AG04450 (cell line): ENCODE data around the gene STAT4. TPM values are rescaled to one million over a fixed set of nuclear protein-coding genes. Genes with fewer than 3 reads are reported as not detected.

Experiments used
- CTCF ChIA-PET: fragments of 300-600, 350-600 bp; formaldehyde crosslinking; extraction: SDS; loops from one replicate; lab custom pipeline; 2022; ENCODE audit warnings: antibody characterized with exemption, inconsistent platforms; lab: Charles Lee
- POLR2A ChIA-PET: fragments of 350-600 bp; formaldehyde crosslinking; extraction: SDS; loops from one replicate; lab custom pipeline; 2021; ENCODE audit warnings: antibody characterized with exemption, inconsistent platforms; lab: Yijun Ruan, JAX
- DNase-seq: peaks from one replicate; pipeline ENCODE4 v3.0.0-alpha.2; 2011; ENCODE audit warnings: low read depth, low spot score
- H3K27ac ChIP-seq: one replicate; pipeline ENCODE4 v1.5.1; 2012; ENCODE audit warnings: low read depth, low read length, control low read depth
- H3K27me3 ChIP-seq: one replicate; pipeline ENCODE4 v1.6.0; 2012; ENCODE audit warnings: low read length; ENCODE audit not compliant: control insufficient read depth, insufficient read depth
- H3K4me3 ChIP-seq: 2 replicates; pipeline ENCODE4 v1.5.1; 2011; ENCODE audit warnings: mild to moderate bottlenecking, low read depth, low read length, control low read depth
- H3K9me3 ChIP-seq: 2 replicates; pipeline ENCODE4 v1.5.1; 2012; ENCODE audit warnings: low read length; ENCODE audit not compliant: control insufficient read depth, insufficient read depth
- polyA plus RNA-seq: library from polyadenylated mRNA; depleted of rRNA; stranded (reverse); fragments of >200 nt; gene quantifications from 2 replicates; pipeline ENCODE4 v1.2.3, GENCODE V29; 2011
- TF ChIP-seq, protein P1 (sequence below): IDR thresholded peaks from 2 replicates; pipeline ENCODE4 v1.5.1; 2011; ENCODE audit warnings: low read depth, low read length, control low read depth, inconsistent platforms

The STAT4 gene
- polyA plus RNA-seq, 1 experiment = 1.3 TPM

DNA sequence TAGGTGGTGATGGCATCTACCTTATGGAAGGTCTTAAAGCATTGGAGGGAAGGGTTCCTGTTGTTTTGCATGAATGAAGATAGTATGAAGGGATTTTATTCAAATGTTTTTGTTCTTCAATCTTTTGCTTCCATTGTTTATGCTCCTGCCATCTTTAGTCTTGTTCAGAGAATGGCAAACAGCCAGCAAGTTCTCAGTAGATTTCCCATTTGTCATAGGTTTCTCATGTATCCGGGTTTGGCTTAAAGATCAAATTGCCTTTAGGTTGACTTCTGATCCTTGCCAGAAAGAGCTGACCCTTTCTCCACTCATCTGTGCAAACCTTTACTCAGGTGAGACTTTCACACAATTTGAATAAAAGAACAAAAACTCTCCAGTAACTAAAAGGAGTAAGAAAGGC lies 44.2 kb upstream of the STAT4 start:
- TF ChIP-seq, protein P1, sequence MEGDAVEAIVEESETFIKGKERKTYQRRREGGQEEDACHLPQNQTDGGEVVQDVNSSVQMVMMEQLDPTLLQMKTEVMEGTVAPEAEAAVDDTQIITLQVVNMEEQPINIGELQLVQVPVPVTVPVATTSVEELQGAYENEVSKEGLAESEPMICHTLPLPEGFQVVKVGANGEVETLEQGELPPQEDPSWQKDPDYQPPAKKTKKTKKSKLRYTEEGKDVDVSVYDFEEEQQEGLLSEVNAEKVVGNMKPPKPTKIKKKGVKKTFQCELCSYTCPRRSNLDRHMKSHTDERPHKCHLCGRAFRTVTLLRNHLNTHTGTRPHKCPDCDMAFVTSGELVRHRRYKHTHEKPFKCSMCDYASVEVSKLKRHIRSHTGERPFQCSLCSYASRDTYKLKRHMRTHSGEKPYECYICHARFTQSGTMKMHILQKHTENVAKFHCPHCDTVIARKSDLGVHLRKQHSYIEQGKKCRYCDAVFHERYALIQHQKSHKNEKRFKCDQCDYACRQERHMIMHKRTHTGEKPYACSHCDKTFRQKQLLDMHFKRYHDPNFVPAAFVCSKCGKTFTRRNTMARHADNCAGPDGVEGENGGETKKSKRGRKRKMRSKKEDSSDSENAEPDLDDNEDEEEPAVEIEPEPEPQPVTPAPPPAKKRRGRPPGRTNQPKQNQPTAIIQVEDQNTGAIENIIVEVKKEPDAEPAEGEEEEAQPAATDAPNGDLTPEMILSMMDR = no peak
- no peak for DNase-seq
- CTCF ChIA-PET = interaction anchor here (1.3 kb wide), 1 partner anchor 23 kb away, joined by 4 read pairs; no protein-coding TSS in a partner anchor
- Histone ChIP-seq H3K4me3 (no peak overlapping the region), H3K9me3 (no peaks in the 10 kb centered on the region), H3K27ac (no peak overlapping the region), H3K27me3 (no peaks in the 10 kb centered on the region)
- POLR2A ChIA-PET = interaction anchor here (0.7 kb wide), 1 partner anchor 168 kb away, joined by 3 read pairs; no protein-coding TSS in a partner anchor

DNA sequence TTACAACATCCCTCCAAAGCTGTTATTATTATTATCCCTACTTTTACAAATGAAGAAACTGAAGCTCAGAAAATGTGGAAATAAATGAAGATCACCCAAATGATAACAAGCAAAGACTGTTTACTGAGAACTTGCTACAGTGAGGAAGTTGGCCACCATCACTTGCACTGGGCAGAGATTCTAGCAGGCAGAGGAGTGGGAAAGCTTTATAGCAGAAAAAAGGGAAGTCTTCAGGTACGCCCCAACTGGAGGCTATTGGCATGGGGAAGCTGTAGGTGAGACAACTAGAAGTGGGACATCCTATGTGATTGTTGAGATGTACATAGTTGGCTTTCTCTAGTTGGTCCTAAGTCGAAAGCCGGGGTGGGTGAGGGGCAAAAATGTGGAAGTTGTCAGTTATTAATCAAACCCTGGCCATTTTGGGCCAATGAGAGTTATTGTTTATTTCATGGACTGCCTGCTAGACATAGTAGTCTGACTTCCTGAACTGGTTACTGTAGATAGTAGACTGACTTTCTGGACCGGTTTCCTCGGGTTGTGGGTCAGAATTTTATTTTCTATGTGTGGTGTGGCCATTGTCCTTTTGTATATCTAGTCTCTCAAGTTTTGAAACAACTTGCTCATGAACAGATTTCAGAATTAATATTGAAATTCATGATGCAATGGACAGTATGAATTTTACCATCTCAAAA lies 40.2 kb upstream of the STAT4 start:
- Histone ChIP-seq H3K4me3 (no peak overlapping the region), H3K27me3 (no peaks in the 10 kb centered on the region), H3K27ac (no peak overlapping the region), H3K9me3 (no peaks in the 10 kb centered on the region)
- DNase-seq = no peak
- ChIA-PET CTCF (no interaction called here), POLR2A (no interaction called here)
- TF ChIP-seq, protein P1 = no peak

DNA sequence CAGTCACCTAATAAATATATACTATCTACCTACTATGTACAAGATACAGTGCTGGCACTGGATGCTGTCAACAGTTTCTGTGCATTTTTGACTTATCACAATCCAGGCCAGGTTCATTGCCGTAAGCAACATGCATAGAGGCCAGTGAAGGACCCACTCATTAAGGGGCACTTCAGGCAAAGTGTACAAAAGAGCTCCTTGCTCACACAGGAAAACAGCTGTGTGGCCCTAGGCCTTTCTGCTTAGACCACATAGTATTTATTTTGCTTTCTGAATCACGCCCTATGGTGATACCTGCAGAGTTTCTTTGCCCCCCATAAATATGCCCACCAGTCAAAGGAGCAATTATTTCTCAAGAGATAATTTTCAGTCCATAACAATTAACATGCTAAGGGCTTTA lies 39.6 kb upstream of the STAT4 start:
- H3K4me3 ChIP-seq = no peak overlapping the region
- CTCF ChIA-PET = no interaction called here
- TF ChIP-seq, protein P1 = no peak
- H3K27ac ChIP-seq = no peak overlapping the region
- no peak for DNase-seq
- H3K9me3 ChIP-seq = no peaks in the 10 kb centered on the region
- no peaks in the 10 kb centered on the region for H3K27me3 ChIP-seq
- POLR2A ChIA-PET = no interaction called here

DNA sequence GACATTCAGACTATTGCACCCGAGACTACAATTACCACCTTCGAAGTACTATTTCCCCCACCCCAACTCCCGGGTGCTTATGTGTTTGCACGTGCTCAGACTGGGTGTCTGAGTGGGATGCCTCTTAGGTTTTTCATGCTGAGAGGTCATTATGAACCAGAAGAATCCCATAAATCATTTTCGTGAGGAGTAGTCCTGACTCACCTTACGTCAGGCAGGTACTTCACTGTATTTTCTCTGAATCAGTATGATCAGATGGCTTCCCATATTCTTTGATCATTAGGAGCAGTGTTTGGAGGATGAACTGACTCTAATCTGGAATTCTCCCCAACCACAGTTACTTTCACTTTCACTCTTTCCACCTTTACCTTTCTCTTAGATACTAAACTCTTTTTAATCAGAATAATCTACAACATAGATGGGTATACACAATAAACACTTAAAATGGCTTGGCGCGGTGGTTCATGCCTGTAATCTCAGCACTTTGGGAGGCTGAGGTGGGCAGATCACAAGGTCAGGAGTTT lies 38.4 kb upstream of the STAT4 start:
- no peak for DNase-seq
- Histone ChIP-seq H3K4me3 (no peak overlapping the region), H3K27ac (no peak overlapping the region), H3K9me3 (no peaks in the 10 kb centered on the region), H3K27me3 (no peaks in the 10 kb centered on the region)
- TF ChIP-seq, protein P1 = no peak
- ChIA-PET POLR2A (no interaction called here), CTCF (interaction anchor here (2.3 kb wide), 1 partner anchor 332 kb away, joined by 4 read pairs; no protein-coding TSS in a partner anchor)

DNA sequence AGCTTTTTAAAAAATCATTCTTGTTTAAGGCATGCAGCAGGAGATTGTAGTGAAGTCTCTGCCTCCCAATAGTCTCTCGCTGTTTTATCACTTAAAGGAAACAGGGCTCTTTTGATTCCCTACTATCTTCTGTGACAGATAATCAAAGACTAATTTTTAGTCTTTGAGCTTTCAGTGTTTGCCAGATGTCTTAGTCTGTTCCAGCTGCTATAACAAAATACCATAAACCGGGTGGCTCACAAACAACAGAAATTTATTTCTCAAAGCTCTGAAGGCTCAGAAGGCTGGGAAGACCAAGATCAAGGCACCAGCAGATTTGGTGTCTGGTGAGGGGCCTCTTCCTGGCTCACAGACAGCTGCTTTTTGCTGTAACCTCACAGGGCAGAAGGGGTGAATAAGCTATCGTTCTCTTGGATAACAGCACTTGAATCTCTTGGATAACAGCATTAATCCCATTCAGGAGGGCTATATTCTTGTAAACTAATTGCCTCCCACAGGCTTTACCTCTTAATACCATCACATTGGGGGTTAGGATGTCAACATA lies 37.8 kb upstream of the STAT4 start:
- Histone ChIP-seq H3K9me3 (no peaks in the 10 kb centered on the region), H3K4me3 (no peak overlapping the region), H3K27ac (no peak overlapping the region), H3K27me3 (no peaks in the 10 kb centered on the region)
- POLR2A ChIA-PET = no interaction called here
- DNase-seq = no peak
- CTCF ChIA-PET = interaction anchor here (2.3 kb wide), 1 partner anchor 333 kb away, joined by 4 read pairs; no protein-coding TSS in a partner anchor
- TF ChIP-seq, protein P1 = no peak
